Keratinocyte (primary cell): ENCODE data around the gene RPS6KA5. TPM values are rescaled to one million over a fixed set of nuclear protein-coding genes. Genes with fewer than 3 reads are reported as not detected.

ENCODE experiments used
- DNase-seq: peaks from one replicate; pipeline ENCODE4 v3.0.0-alpha.2; 2011; ENCODE audit warnings: low read depth, missing footprints, low spot score
- FAIRE-seq: peaks from 2 replicates; lab custom pipeline; 2011; peaks lifted over from hg19 to GRCh38; lab: Jason Lieb, UNC
- H2AFZ ChIP-seq: 2 replicates; pipeline ENCODE4 v1.6.0; 2012; ENCODE audit warnings: low read length, control low read depth, inconsistent platforms; ENCODE audit not compliant: control insufficient read depth
- H3K27ac ChIP-seq: 2 replicates; pipeline ENCODE4 v1.5.1; 2011; ENCODE audit warnings: low read length; ENCODE audit not compliant: control insufficient read depth, insufficient read depth
- H3K27me3 ChIP-seq: 3 replicates; pipeline ENCODE4 v1.6.0; 2011; ENCODE audit warnings: low read length; ENCODE audit not compliant: control insufficient read depth, insufficient read depth; ENCODE audit errors: extremely low read depth
- H3K36me3 ChIP-seq, 2 experiments: 2 replicates in 1 of 2; 3 replicates in 1 of 2; pipeline ENCODE4 v1.5.1; 2011; ENCODE audit warnings: low read length in 2 of 2, mild to moderate bottlenecking in 1 of 2; ENCODE audit not compliant: control insufficient read depth in 2 of 2, insufficient read depth in 2 of 2; ENCODE audit errors: extremely low read depth in 1 of 2
- H3K4me1 ChIP-seq: 3 replicates; pipeline ENCODE4 v1.5.1; 2011; ENCODE audit warnings: low read length; ENCODE audit not compliant: control insufficient read depth, insufficient read depth; ENCODE audit errors: extremely low read depth
- H3K4me2 ChIP-seq: 3 replicates; pipeline ENCODE4 v1.6.0; 2011; ENCODE audit warnings: low read depth, low read length; ENCODE audit not compliant: control insufficient read depth, insufficient read depth; ENCODE audit errors: extremely low read depth
- H3K4me3 ChIP-seq, 3 experiments: fragments of 200-600 bp in 1 of 3; sonication (generic) in 1 of 3; 2 replicates in 2 of 3; 3 replicates in 1 of 3; pipeline ENCODE4 v1.5.1; 2011 to 2016; ENCODE audit warnings: low read length in 3 of 3, mild to moderate bottlenecking in 3 of 3, control low read depth in 2 of 3, inconsistent platforms in 1 of 3, low read depth in 1 of 3, mixed read lengths in 1 of 3, mixed run types in 1 of 3, moderate library complexity in 1 of 3; ENCODE audit not compliant: control insufficient read depth in 2 of 3, insufficient read depth in 2 of 3; ENCODE audit errors: extremely low read depth in 1 of 3
- H3K79me2 ChIP-seq: 2 replicates; pipeline ENCODE4 v1.6.0; 2012; ENCODE audit warnings: low read length; ENCODE audit not compliant: control insufficient read depth, insufficient read depth
- H3K9ac ChIP-seq: 3 replicates; pipeline ENCODE4 v1.6.0; 2011; ENCODE audit warnings: low read length; ENCODE audit not compliant: control insufficient read depth, insufficient read depth; ENCODE audit errors: extremely low read depth
- H3K9me1 ChIP-seq: 3 replicates; pipeline ENCODE4 v1.6.0; 2011; ENCODE audit warnings: low read length; ENCODE audit not compliant: control insufficient read depth, insufficient read depth; ENCODE audit errors: extremely low read depth
- H3K9me3 ChIP-seq: 2 replicates; pipeline ENCODE4 v1.5.1; 2012; ENCODE audit warnings: low read depth, low read length; ENCODE audit not compliant: control insufficient read depth
- H4K20me1 ChIP-seq: 3 replicates; pipeline ENCODE4 v1.6.0; 2011; ENCODE audit warnings: low read length; ENCODE audit not compliant: control insufficient read depth, insufficient read depth; ENCODE audit errors: extremely low read depth
- EZH2 ChIP-seq: IDR thresholded peaks from one replicate; pipeline ENCODE4 v1.6.1; 2012; ENCODE audit warnings: inconsistent platforms, mild to moderate bottlenecking, low read length, moderate library complexity
- dilution Hi-C: fragments of 300-500 bp; cut with MboI; formaldehyde crosslinking; loops from one replicate; pipeline ENCODE4 v1.7.0; 2020; ENCODE audit warnings: low sequenced_read_pairs; ENCODE audit not compliant: extremely low pct_ligation_motif_present
- polyA plus RNA-seq, 5 experiments: library from polyadenylated mRNA; depleted of rRNA in 3 of 5; stranded (reverse) in 3 of 5; stranded (forward) in 1 of 5; unstranded in 1 of 5; fragments of >200 nt; gene quantifications; 1 replicate in 1 of 5; 2 replicates in 3 of 5; 3 replicates in 1 of 5; pipeline versions ENCODE4 v1.2.1 to v1.2.3, GENCODE V29; 2011 to 2012; ENCODE audit warnings: missing spikeins in 2 of 5, low read depth in 1 of 5, low replicate concordance in 1 of 5
- TF ChIP-seq, protein P1 (sequence below), 3 experiments: IDR thresholded peaks in 1 of 3; conservative IDR thresholded peaks in 1 of 3; optimal IDR thresholded peaks in 1 of 3; 2 replicates in 2 of 3; 3 replicates in 1 of 3; pipeline versions ENCODE3 to v1.5.1; 2011; ENCODE audit warnings: low read length in 3 of 3, mild to moderate bottlenecking in 3 of 3, moderate library complexity in 2 of 3, control low read depth in 1 of 3, inconsistent platforms in 1 of 3; ENCODE audit not compliant: insufficient read depth in 2 of 3; ENCODE audit errors: extremely low read depth in 1 of 3

Gene RPS6KA5
- polyA plus RNA-seq, 1 donor (not counting 4 experiments of a cell fraction or from before 2014, with no cell fraction given): 2.9 TPM

DNA sequence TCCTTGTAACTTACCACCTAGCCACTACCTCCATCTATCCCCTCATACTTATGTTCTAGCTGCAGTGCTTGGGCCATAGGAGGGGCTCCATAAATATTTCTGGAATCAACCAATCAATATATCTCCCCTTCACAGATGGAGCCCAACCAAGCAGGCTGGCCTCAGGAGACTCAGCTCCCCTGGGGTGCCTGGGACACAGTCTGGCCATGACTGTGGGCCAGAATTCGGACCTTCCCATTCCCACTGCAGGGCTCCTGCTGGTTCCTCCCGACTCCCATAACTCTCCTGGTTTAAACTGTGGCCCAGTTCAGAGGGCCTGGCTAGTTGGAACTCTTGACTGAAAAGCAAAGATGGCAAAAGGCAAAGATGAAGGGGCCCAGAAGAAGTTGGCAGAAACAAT, 257.2 kb downstream of the RPS6KA5 start:
- TF ChIP-seq, protein P1, sequence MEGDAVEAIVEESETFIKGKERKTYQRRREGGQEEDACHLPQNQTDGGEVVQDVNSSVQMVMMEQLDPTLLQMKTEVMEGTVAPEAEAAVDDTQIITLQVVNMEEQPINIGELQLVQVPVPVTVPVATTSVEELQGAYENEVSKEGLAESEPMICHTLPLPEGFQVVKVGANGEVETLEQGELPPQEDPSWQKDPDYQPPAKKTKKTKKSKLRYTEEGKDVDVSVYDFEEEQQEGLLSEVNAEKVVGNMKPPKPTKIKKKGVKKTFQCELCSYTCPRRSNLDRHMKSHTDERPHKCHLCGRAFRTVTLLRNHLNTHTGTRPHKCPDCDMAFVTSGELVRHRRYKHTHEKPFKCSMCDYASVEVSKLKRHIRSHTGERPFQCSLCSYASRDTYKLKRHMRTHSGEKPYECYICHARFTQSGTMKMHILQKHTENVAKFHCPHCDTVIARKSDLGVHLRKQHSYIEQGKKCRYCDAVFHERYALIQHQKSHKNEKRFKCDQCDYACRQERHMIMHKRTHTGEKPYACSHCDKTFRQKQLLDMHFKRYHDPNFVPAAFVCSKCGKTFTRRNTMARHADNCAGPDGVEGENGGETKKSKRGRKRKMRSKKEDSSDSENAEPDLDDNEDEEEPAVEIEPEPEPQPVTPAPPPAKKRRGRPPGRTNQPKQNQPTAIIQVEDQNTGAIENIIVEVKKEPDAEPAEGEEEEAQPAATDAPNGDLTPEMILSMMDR (optimal IDR thresholded peaks at IDR 0.05 in 1 of 3, IDR thresholded peaks at IDR 0.05 in 1 of 3, conservative IDR thresholded peaks at IDR 0.05 in 1 of 3; ENCODE audit: extremely low read depth in 1 of 3, insufficient read depth in 2 of 3, low read length in 3 of 3): no peak
- TF ChIP-seq EZH2: no peak
- H3K9me1 ChIP-seq: no peaks in the 10 kb centered on the region
- no peak overlapping the region for H3K4me3 ChIP-seq
- H3K9ac ChIP-seq: no peak overlapping the region
- H2AFZ ChIP-seq: no peak overlapping the region
- H3K27me3 ChIP-seq: no peaks in the 10 kb centered on the region
- no peak for DNase-seq
- dilution Hi-C loops: no loop called here
- H3K4me2 ChIP-seq: no peak overlapping the region
- peaks cover 2% of the 10 kb centered on the region for H3K9me3 ChIP-seq
- H3K79me2 ChIP-seq: peaks cover 27% of the 10 kb centered on the region
- H3K4me1 ChIP-seq: peaks cover 10% of the 10 kb centered on the region
- peaks cover 3% of the 10 kb centered on the region for H4K20me1 ChIP-seq
- no peaks in the 10 kb centered on the region for H3K36me3 ChIP-seq
- no peak for FAIRE-seq
- H3K27ac ChIP-seq: no peak overlapping the region

DNA sequence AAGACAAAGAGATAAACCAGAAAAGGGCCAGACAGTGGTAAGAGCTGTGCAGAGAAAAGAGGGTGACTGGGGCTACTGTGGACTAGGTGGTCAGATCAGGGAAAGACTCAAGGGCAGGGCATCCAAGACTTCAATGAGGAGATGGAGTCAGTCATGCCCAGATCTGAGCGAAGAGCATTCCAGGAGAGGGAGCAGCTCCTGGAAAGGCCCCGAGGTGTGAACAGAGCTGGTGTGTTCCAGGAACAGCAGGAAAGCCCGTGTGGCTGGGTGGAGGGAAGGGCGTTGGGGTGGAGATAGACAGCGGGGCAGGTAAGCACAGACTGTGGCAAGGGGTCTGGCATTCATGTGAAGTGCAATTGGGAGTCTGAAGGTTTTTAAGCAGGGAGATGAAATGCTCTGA, 261.0 kb downstream of the RPS6KA5 start:
- dilution Hi-C loops: no loop called here
- DNase-seq (no peak), FAIRE-seq (no peak)
- Histone ChIP-seq H3K9me3 (peaks cover 2% of the 10 kb centered on the region), H3K4me1 (peaks cover 31% of the 10 kb centered on the region), H3K27me3 (no peaks in the 10 kb centered on the region), H3K4me3 (no peak overlapping the region), H3K9ac (no peak overlapping the region), H4K20me1 (no peaks in the 10 kb centered on the region), H3K36me3 (no peaks in the 10 kb centered on the region), H2AFZ (no peak overlapping the region), H3K79me2 (peaks cover 17% of the 10 kb centered on the region), H3K9me1 (peaks cover 3% of the 10 kb centered on the region), H3K4me2 (no peak overlapping the region), H3K27ac (no peak overlapping the region)
- TF ChIP-seq, protein P1 (optimal IDR thresholded peaks at IDR 0.05 in 1 of 3, IDR thresholded peaks at IDR 0.05 in 1 of 3, conservative IDR thresholded peaks at IDR 0.05 in 1 of 3; ENCODE audit: extremely low read depth in 1 of 3, insufficient read depth in 2 of 3, low read length in 3 of 3): peak in 1 of 3 experiments; percentile 11
- no peak for TF ChIP-seq EZH2
